Measurements from ENCODE around the gene MATN1.

The MATN1 gene

DNA sequence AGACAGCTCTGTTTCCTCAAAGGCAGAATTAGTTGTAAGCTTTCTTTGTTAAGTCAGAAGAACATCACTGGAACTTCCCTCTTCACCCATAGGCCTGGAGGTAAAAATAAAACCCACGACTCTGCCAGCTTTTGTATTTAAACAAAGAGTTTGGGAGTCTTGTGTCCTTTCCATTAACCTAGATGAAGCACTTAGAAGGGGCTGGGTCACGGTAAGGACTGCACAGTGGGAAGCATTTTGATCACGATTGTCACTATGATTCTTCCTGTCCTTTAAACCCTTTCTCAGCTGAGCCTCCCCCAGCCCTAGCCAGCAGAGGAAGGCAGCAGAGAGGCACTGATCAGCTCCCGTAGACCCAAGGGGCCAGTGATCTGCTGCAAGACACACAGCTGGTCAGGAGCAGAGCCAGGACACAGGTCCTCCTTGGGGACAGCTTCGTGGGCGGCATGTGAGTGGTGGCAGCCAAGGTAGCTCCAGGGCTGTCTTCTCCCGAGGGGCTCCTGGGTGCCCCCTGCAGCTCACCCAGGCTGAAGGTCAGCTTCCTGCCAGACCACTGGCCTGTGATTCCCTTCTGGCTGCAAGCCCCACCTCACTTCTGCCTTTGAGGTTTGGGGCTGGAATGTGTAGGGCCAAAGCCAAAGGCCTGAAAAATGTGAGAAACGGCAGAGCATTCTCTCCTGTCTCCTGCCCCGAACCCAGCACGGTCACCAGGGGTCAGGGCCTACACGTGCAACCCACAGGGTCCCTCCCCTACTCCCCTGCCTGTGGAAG, 38.2 kb upstream of the MATN1 start:
- no peaks in the 10 kb centered on the region for H4K20me1 ChIP-seq (ENCODE audit: insufficient read depth)
- H3K9ac ChIP-seq = no peak overlapping the region
- no peak for TF ChIP-seq CTCF (conservative IDR thresholded peaks at IDR 0.05; ENCODE audit: low read depth, low read length)
- H3K4me3 ChIP-seq (IDR thresholded peaks at IDR 0.05; ENCODE audit: insufficient read depth, low read depth, low read length) = no peak overlapping the region
- H3K27me3 ChIP-seq (ENCODE audit: insufficient read depth, low read depth) = no peaks in the 10 kb centered on the region; the same call in 1 of the 2 replicates
- peaks cover 5% of the 10 kb centered on the region; the same call in 1 of the 2 replicates for H3K79me2 ChIP-seq (ENCODE audit: insufficient read depth, low read depth)
- no peak overlapping the region for H2AFZ ChIP-seq (ENCODE audit: low read depth)
- no peaks in the 10 kb centered on the region for H3K36me3 ChIP-seq (ENCODE audit: insufficient read depth)
- H3K4me1 ChIP-seq (ENCODE audit: low read depth, poor library complexity, severe bottlenecking) = peaks cover 28% of the 10 kb centered on the region
- no peak overlapping the region for H3K4me2 ChIP-seq
- no peak overlapping the region for H3K27ac ChIP-seq

DNA sequence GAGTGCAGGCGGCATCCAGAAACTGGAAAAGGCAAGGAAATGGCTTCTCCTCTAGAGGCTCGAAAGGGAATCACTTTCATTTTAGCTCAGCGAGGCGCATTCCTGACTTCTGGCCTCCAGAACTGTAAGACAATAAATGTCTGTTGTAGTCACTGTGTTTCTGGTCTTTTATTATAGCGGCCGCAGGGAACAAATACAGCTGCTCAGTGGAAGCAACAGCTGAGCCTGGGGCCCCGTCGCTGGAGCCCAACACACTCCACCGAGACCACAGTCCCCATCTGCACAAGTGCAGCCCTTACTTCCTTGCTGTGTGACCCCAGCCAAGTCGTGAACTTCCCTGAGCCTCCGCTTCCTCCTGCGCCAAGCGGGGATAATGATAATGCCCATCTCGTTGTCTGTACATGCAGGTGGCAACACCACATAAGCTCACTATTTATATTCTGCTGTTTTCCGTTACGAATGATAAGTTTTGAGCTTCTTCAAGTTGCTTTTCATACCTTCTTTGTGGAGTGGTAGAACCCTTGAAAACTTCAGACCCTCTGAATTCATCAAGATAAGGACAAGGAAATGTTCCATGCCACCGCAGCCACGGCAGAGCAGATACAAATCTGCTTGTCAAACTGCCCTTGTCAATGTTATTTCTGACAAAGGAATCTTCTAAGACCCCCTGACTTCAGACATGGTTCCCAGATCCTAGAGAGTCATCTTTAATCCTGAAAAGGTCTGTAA, 37.4 kb upstream of the MATN1 start:
- H3K4me3 ChIP-seq (IDR thresholded peaks at IDR 0.05; ENCODE audit: insufficient read depth, low read depth, low read length) = no peak overlapping the region
- H4K20me1 ChIP-seq (ENCODE audit: insufficient read depth) = no peaks in the 10 kb centered on the region
- H2AFZ ChIP-seq (ENCODE audit: low read depth) = no peak overlapping the region
- TF ChIP-seq CTCF (conservative IDR thresholded peaks at IDR 0.05; ENCODE audit: low read depth, low read length) = no peak
- H3K36me3 ChIP-seq (ENCODE audit: insufficient read depth) = no peaks in the 10 kb centered on the region
- no peaks in the 10 kb centered on the region; the same call in 1 of the 2 replicates for H3K27me3 ChIP-seq (ENCODE audit: insufficient read depth, low read depth)
- H3K27ac ChIP-seq = no peak overlapping the region
- peaks cover 35% of the 10 kb centered on the region for H3K4me1 ChIP-seq (ENCODE audit: low read depth, poor library complexity, severe bottlenecking)
- H3K9ac ChIP-seq = no peak overlapping the region
- peaks cover 9% of the 10 kb centered on the region; the same call in 1 of the 2 replicates for H3K79me2 ChIP-seq (ENCODE audit: insufficient read depth, low read depth)
- no peak overlapping the region for H3K4me2 ChIP-seq

- no peaks in the 10 kb centered on the region for H4K20me1 ChIP-seq (ENCODE audit: insufficient read depth)
- peaks cover 14% of the 10 kb centered on the region; the same call in 1 of the 2 replicates for H3K79me2 ChIP-seq (ENCODE audit: insufficient read depth, low read depth)
- no peak overlapping the region for H3K4me2 ChIP-seq
- no peaks in the 10 kb centered on the region for H3K36me3 ChIP-seq (ENCODE audit: insufficient read depth)
- no peak overlapping the region for H3K4me3 ChIP-seq (IDR thresholded peaks at IDR 0.05; ENCODE audit: insufficient read depth, low read depth, low read length)
- H3K9ac ChIP-seq = no peak overlapping the region
- H3K27me3 ChIP-seq (ENCODE audit: insufficient read depth, low read depth) = no peaks in the 10 kb centered on the region; the same call in 1 of the 2 replicates
- H2AFZ ChIP-seq (ENCODE audit: low read depth) = no peak overlapping the region
- TF ChIP-seq CTCF (conservative IDR thresholded peaks at IDR 0.05; ENCODE audit: low read depth, low read length) = no peak
- no peak overlapping the region for H3K27ac ChIP-seq
- H3K4me1 ChIP-seq (ENCODE audit: low read depth, poor library complexity, severe bottlenecking) = peaks cover 44% of the 10 kb centered on the region
These were observed 36.4 kb upstream of the MATN1 start for GRCh38 chr1:30759718-30760281.

DNA sequence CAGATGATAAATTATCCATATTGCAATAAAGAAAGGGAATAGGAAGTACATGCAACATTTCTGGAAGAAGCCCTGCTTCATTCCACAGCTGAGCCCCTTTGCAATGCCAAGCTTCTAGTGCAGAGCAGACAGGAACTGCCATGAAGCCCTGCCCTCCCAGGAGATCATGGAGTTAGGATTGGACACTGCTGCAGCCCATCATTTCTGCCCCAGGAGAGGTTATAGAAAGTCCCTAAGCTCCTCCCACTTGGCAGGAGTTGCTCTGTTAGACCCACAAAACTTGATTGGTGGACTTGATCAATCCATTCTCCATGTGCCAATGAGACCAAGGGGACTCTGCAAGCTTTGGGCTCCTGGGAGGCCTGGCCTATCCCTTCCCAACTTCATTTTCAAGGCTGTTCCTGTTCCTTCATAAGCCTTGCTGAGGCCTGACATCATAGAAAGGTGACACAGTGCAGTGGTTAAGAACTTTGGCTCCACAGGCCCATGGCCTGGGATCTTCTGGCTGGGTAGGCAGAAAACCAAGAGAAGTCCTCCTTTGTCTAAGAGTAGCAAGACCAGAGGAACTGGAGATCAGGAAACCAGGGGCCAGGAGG, 35.5 kb upstream of the MATN1 start:
- H4K20me1 ChIP-seq (ENCODE audit: insufficient read depth) = no peaks in the 10 kb centered on the region
- H3K4me3 ChIP-seq (IDR thresholded peaks at IDR 0.05; ENCODE audit: insufficient read depth, low read depth, low read length) = no peak overlapping the region
- no peaks in the 10 kb centered on the region for H3K36me3 ChIP-seq (ENCODE audit: insufficient read depth)
- peak overlapping the region; percentile 17; the same call in 1 of the 2 replicates for H3K4me2 ChIP-seq
- peaks cover 24% of the 10 kb centered on the region; the same call in 1 of the 2 replicates for H3K79me2 ChIP-seq (ENCODE audit: insufficient read depth, low read depth)
- no peaks in the 10 kb centered on the region; the same call in 1 of the 2 replicates for H3K27me3 ChIP-seq (ENCODE audit: insufficient read depth, low read depth)
- H2AFZ ChIP-seq (ENCODE audit: low read depth) = peak overlapping the region; percentile 8; the same call in 1 of the 2 replicates
- TF ChIP-seq CTCF (conservative IDR thresholded peaks at IDR 0.05; ENCODE audit: low read depth, low read length) = no peak
- H3K27ac ChIP-seq = no peak overlapping the region
- H3K9ac ChIP-seq = no peak overlapping the region
- H3K4me1 ChIP-seq (ENCODE audit: low read depth, poor library complexity, severe bottlenecking) = peaks cover 53% of the 10 kb centered on the region

All from KMS-11 (cell line).